Kidney capillary endothelial cell (primary cell): Measurements from ENCODE around the gene FAM114A1.

Experiments used
- DNase-seq: peaks from one replicate; pipeline ENCODE4 v3.0.0-alpha.2; 2018; ENCODE audit warnings: low spot score

FAM114A1 gene

GRCh38 chr4:38859501-38859900, 8.1 kb upstream of the FAM114A1 start:
- no peak for DNase-seq

GRCh38 chr4:38860788-38861424, 6.7 kb upstream of the FAM114A1 start:
- peak; percentile 46 for DNase-seq

GRCh38 chr4:38861791-38862190, 5.8 kb upstream of the FAM114A1 start:
- no peak for DNase-seq

DNA sequence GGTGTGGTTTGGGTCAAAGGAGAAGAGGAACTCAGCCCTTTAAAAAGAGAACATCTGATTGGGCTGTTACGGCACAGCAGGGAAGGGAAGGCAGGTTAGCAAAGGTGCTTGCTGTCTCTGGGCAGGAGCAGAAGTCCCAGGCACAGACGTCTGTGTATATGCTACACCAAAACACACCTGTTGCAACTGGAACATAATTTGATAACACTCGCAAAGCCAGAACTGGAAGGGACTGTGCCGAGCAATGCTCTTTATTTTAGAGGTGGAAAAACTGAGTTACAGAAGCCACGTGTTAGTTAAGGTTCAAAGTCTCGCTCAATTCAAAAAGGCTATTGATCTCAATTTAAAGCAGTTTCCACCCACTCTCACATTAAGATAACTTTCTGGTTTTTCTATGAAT, 2.2 kb upstream of the FAM114A1 start:
- no peak for DNase-seq

DNA sequence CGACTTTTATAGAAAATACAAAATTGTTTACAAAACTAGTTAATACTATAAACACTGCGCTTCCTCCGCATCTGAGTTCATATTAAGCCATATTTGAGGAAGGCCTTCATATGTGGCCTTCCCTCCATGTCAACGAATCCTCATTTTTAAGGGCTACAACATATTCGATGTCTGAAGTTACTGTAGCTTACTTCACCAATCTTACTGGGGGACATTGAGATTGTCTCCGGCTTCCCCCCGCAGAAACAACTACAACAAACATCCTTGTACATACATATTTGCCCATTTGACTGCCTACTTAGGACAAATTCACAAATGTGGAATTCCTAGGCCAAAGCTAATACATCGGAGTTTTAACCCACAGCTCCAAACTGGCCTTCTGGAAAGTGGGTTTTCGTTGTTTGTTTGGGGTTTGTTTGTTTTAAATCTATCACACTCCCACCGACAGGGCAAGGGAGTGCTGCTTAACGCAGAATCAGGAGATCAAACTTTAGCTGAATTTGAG, 581 bp upstream of the FAM114A1 start:
- DNase-seq = no peak

GRCh38 chr4:38868059-38868960, 704 bp downstream of the FAM114A1 start:
- peak; percentile 40 for DNase-seq

- DNase-seq = no peak
Measured at GRCh38 chr4:38869511-38869910, 1.9 kb downstream of the FAM114A1 start.

GRCh38 chr4:38870098-38870808, 2.6 kb downstream of the FAM114A1 start:
- DNase-seq = no peak

GRCh38 chr4:38871593-38871992, 4.0 kb downstream of the FAM114A1 start:
- no peak for DNase-seq

GRCh38 chr4:38872620-38873019, 5.0 kb downstream of the FAM114A1 start:
- DNase-seq = no peak

DNA sequence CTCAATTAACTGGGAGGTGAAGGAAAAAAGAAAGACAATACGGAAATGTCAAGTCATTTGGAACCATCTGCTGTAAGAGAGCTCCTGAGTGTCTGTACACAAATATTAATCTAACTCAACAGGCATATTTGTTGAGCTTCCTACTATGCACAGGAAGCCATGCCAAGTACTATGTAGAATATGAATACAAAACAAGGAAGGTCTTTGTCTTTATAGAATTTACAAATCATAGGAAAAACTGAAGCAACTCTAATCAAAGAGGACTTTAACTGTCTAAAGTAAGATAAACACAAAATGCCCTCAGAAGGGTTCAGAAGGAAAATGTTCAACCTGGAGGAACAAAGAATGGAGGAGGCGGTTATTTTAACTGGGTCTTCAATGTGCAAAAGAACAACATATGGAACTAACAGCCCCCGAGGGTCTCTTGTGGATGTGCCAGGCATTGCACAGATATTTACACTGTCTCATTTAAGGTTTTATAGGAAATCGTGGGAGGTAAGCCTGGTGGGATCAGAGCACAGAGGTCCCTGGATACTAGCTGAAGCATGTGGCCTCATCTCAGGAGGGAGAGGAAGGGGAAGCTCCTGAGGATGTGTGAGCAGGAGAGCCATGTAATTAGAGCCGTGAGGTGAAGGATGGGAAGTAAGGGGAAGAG, 5.8 kb downstream of the FAM114A1 start:
- DNase-seq = no peak

DNA sequence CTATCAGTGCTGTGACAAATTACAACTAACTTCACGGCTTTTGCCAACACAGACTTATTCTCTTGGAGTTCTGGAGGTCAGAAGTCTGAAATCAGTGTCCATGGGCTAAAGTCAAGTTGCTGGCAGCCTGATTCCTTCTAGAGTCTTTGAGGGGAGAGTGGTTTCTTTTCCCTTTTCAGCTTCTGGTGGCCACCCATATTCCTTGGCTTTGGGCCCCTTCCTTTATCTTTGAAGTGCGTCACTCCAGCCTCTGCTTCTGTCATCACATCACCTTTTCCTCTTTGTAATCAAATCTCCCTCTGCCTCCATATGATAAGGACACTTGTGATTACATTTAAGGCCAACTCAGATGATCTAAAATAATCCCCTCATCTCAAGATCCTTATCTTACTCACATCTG, 9.0 kb downstream of the FAM114A1 start:
- DNase-seq = no peak

GRCh38 chr4:38884254-38884653, 16.6 kb downstream of the FAM114A1 start:
- no peak for DNase-seq

DNA sequence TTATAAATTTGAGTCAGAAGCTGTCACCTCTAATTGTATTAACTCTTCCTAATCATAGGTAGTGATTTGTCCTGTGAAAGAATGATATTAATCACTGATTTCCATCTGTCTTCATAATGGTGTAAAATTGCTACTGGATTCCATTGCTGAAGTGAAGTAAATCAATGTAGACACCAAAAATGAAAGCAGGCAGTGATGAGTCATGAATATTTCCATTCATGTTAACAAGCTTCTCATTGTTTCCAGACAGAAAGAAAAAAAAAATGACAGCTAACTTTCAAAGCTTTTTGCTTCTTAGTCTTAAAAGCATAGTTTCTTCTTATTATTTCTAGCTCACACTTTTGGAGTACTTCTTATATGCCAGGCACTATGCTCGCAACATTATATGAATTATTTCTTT, 21.5 kb downstream of the FAM114A1 start:
- DNase-seq = peak; percentile 84

DNA sequence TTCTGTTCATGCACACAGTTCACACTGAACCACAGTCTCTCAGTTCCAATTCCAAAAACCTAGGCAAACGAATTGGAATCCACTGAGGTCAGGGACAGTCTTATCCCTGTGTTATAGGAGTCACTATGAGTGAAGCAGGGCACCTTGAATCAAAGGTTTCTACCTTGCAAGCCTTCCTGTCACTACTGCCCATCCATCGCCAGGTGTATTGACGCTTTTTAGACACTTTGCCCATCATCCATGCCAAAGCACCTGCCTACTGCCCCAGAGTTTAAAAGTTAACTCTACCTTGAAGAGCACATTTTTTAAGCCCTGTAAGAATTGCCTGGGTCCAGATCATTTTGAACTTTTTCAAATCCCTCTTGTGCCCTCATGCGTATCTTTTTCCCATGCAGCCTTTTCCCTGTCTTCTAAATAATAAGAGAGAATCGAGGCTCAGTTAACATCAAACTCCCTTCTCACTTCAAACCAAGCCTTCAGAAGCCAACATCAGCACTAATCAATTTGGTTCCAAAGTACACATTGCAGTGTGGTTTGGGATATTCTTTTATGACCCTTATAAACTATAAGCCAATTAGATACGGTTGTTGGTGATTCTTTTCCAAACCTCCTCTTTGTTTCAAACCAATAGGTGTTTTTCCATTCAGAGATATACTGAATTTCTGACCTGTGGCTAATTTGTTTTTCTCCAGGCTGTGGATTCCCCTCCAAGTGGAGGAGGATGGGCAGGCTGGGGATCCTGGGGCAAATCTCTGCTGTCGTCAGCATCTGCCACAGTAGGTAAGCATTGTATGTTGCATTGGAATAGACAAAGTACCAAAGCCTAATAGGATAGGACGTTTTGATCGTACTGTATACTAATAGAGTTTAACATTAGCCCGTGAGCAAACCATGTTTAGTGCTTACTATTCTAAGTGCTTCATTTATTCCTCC, 23.7 kb downstream of the FAM114A1 start:
- no peak for DNase-seq

GRCh38 chr4:38894322-38894982, 26.8 kb downstream of the FAM114A1 start:
- no peak for DNase-seq

- no peak for DNase-seq
Measured at GRCh38 chr4:38896940-38897339, 29.3 kb downstream of the FAM114A1 start.

DNA sequence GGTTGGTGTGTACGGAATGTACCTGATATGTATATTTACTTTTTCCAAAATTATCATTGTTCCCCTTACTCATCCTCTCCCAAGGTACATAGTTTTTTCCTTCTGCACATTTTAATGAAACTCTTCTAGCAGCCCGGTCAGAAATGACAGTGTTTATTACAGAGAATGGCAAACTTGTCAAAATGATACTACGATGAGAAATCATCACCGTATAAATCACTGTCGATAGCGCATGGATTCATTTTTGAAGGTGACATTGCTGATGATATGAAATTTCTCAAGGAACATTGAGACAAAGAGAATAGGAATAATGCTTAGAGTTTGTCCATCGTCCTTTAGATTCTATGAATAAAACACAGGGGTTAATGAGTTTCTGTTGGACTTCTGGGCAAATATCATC, 30.6 kb downstream of the FAM114A1 start:
- no peak for DNase-seq

DNA sequence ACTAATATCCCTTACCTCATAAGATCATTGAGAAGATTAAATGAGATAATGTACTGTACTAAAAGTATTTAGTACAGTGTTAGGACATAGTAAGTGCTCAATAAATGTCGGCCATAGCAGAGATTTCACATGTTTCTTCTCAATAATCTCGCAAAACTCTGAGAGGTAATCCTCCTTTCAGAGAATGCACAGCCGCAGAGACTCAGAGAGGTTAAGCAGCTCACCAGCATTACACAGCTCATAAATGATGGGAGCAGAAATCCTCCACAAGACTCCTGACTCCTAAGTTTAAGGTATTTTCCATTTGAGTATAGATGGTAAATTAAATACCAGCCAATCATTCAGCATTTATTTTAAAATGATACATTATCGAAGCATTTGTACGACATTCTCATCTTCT, 34.6 kb downstream of the FAM114A1 start:
- no peak for DNase-seq

DNA sequence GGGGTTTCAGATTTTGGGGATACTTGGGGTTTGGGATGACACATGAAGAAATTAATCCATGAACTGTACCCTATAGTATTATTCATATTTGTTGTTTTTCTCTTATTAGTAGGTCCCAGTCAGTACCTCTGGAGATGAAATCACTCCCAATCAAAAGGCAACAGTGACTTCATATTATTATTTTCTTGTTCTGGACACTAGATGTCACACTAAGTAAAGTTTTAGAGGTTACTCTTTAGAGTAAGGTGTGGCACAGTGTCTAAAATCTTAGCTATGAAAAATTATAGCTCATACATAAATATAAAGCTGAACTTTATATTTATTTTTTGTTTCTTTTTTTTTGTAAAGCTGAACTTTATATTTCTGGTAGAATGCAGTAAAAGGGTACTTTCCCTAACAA, 35.1 kb downstream of the FAM114A1 start:
- DNase-seq = peak; percentile 44
